ENCODE results near the gene TAF4. TPM values are rescaled to one million over a fixed set of nuclear protein-coding genes. Genes with fewer than 3 reads are reported as not detected.

The TAF4 gene
- total RNA-seq, 1 donor from 2014 or later: 9.6 TPM

GRCh38 chr20:62063315-62063980 is 2.2 kb downstream of the TAF4 start:
- no peak for DNase-seq (ENCODE audit: extremely low spot score in 2 of 2)
- no peak overlapping the region for H3K27ac ChIP-seq
- TF ChIP-seq POLR2A (IDR thresholded peaks at IDR 0.05): no peak
- no peak for TF ChIP-seq POLR2AphosphoS5 (IDR thresholded peaks at IDR 0.05; ENCODE audit: insufficient read depth in 1 of 2, low read depth in 1 of 2)
- no peak for TF ChIP-seq CTCF (IDR thresholded peaks at IDR 0.05)
- no peaks in the 10 kb centered on the region for H3K36me3 ChIP-seq
- H3K9me3 ChIP-seq: no peaks in the 10 kb centered on the region
- no peaks in the 10 kb centered on the region for H3K27me3 ChIP-seq
- H3K4me1 ChIP-seq: peaks cover 53% of the 10 kb centered on the region
- H3K4me3 ChIP-seq: peak overlapping the region; percentile 41 to 52
- intact Hi-C loops (cut with DNase I): loop anchor here (5.0 kb wide), 1 partner anchor 79 kb away; the partner anchor contains the start of genes PSMA7 and SS18L1

- Histone ChIP-seq H3K4me3 (no peak overlapping the region), H3K36me3 (no peaks in the 10 kb centered on the region), H3K27me3 (no peaks in the 10 kb centered on the region), H3K9me3 (no peaks in the 10 kb centered on the region), H3K4me1 (peaks cover 51% of the 10 kb centered on the region), H3K27ac (no peak overlapping the region)
- TF ChIP-seq POLR2AphosphoS5 (IDR thresholded peaks at IDR 0.05; ENCODE audit: insufficient read depth in 1 of 2, low read depth in 1 of 2): no peak
- TF ChIP-seq POLR2A (IDR thresholded peaks at IDR 0.05): no peak
- no peak for TF ChIP-seq CTCF (IDR thresholded peaks at IDR 0.05)
- intact Hi-C loops (cut with DNase I): loop anchor here (5.0 kb wide), 1 partner anchor 80 kb away; the partner anchor contains the start of genes PSMA7 and SS18L1
- no peak for DNase-seq (ENCODE audit: extremely low spot score in 2 of 2)
Measured at GRCh38 chr20:62062661-62063314, 2.9 kb downstream of the TAF4 start.

- TF ChIP-seq POLR2AphosphoS5 (IDR thresholded peaks at IDR 0.05; ENCODE audit: insufficient read depth in 1 of 2, low read depth in 1 of 2): no peak
- no peak for TF ChIP-seq CTCF (IDR thresholded peaks at IDR 0.05)
- TF ChIP-seq POLR2A (IDR thresholded peaks at IDR 0.05): no peak
- DNase-seq (ENCODE audit: extremely low spot score in 2 of 2): no peak
- H3K4me1 ChIP-seq: peaks cover 44% of the 10 kb centered on the region
- H3K4me3 ChIP-seq: no peak overlapping the region
- H3K27ac ChIP-seq: no peak overlapping the region
- H3K36me3 ChIP-seq: no peaks in the 10 kb centered on the region
- intact Hi-C loops (cut with DNase I): loop anchor here (5.0 kb wide), 1 partner anchor 80 kb away; the partner anchor contains the start of genes PSMA7 and SS18L1
- H3K9me3 ChIP-seq: no peaks in the 10 kb centered on the region
- no peaks in the 10 kb centered on the region for H3K27me3 ChIP-seq
Measured at GRCh38 chr20:62061851-62062423, 3.7 kb downstream of the TAF4 start.

- DNase-seq (ENCODE audit: extremely low spot score in 2 of 2): no peak
- Histone ChIP-seq H3K4me1 (peaks cover 44% of the 10 kb centered on the region), H3K36me3 (no peaks in the 10 kb centered on the region), H3K27me3 (no peaks in the 10 kb centered on the region), H3K27ac (no peak overlapping the region), H3K9me3 (no peaks in the 10 kb centered on the region), H3K4me3 (no peak overlapping the region)
- TF ChIP-seq POLR2A (IDR thresholded peaks at IDR 0.05): no peak
- no peak for TF ChIP-seq POLR2AphosphoS5 (IDR thresholded peaks at IDR 0.05; ENCODE audit: insufficient read depth in 1 of 2, low read depth in 1 of 2)
- TF ChIP-seq CTCF (IDR thresholded peaks at IDR 0.05): no peak
- intact Hi-C loops (cut with DNase I): loop anchor here (5.0 kb wide), 1 partner anchor 81 kb away; the partner anchor contains the start of genes PSMA7 and SS18L1
Measured at GRCh38 chr20:62060631-62061541, 4.8 kb downstream of the TAF4 start.

Data from vagina (tissue), 2 donors.